Measurements from ENCODE around the gene GATA1.

GATA1 gene

DNA sequence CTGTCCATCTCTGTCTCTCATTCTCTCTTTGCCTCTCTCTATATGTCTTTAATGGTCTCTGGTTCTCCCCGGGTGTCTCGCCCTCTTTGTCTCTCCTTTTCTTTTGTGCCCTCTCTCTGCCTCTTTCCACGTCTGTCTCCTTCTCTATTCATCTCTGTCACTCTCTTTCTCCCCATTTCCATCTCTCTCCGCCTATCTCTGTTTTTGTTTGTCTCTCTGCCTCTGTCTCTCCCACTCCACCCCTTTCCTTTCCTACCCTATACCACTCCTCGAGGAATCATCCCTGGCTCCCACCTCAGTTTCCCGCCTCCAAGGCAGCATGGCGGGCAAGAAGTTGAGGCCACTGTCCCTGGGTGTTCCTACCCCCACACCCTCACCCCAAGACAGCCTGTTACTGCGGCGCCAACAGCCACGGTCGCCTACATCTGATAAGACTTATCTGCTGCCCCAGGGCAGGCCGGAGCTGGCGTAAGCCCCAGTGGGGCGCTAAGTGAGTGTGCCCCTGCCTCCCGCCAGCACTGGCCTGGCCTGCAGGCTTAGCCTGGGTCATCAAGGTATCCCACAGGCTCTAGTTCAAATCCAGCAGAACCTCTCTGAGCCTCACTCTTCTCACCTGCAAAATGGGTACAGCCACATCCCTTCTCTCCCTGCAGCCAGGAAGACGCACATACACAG, 713 bp upstream of the GATA1 start:
- no peak for DNase-seq

DNA sequence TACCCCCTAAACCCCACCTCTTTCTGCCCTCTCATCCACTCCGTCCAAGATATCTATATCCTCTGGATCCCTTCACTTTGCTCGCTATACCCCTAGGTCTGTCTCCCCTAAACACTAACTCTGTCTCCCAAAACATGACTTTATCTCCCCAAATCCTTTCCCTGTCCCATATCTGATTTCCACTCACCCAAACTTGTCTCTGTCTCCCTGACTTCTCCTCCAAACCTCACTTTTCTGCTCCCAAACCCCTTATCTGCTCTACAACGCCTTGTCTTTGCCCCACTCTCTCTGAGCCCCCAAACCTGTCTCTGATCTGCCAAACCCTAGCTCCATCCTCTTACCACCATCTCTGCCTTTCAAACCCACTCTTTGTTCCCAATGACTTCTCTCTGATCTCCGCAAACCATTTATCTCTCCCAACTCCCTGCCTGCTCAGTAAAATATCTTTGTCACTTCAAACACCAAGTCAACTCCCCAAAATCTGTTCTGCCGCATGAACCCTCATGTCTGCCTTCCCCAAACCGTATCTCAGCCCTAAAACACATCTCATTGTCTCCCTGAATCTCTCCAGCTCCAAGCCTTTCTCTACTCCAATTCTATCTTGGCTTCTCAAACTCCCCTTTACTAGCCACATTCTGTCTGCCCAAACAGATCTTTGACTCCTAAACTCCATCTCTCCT, 575 bp downstream of the GATA1 start:
- DNase-seq: no peak

DNA sequence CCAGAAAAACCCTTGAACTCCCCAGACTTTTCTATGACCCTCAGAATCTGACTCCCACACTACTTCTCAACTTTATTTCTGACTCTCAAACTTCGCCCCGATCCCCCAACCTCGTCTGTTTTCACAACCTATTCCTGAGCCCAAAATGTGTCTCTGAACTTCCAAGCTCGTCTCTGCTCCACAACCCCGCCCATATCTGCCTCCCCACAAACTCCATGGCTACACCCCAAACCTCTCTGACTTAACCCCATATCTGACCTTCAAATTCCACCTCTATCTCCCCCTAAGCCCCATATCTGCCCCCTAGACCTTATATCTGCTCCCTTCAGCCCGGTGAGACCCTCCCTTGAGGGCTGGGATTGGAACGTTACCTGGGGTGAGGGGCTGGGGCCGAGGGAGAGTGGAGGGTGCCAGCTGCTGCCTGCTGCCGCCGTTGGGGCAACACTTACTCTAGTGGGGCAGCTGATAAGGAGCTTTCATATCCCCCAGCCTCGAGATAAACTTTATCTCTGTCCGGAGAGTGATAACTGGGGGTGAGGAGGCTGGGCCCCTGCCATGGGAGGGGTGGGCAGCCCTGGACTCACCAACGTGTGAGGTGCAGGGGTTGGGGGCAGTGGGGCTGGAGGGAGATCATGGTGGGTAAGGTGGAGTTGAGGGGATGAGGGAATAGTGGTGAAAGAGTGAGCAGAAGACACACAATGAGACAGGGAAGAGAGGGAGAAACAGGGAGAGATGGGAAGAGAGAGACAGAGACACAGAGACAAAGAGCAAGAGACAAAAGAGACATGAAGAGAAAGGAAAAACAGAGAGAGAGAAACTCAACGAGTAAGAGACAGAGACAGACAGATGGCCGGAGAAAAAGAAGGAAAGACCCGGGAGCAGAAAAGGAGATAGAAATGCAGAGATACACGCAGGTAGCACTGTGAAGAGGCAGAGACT, 1.4 kb downstream of the GATA1 start:
- no peak for DNase-seq

DNA sequence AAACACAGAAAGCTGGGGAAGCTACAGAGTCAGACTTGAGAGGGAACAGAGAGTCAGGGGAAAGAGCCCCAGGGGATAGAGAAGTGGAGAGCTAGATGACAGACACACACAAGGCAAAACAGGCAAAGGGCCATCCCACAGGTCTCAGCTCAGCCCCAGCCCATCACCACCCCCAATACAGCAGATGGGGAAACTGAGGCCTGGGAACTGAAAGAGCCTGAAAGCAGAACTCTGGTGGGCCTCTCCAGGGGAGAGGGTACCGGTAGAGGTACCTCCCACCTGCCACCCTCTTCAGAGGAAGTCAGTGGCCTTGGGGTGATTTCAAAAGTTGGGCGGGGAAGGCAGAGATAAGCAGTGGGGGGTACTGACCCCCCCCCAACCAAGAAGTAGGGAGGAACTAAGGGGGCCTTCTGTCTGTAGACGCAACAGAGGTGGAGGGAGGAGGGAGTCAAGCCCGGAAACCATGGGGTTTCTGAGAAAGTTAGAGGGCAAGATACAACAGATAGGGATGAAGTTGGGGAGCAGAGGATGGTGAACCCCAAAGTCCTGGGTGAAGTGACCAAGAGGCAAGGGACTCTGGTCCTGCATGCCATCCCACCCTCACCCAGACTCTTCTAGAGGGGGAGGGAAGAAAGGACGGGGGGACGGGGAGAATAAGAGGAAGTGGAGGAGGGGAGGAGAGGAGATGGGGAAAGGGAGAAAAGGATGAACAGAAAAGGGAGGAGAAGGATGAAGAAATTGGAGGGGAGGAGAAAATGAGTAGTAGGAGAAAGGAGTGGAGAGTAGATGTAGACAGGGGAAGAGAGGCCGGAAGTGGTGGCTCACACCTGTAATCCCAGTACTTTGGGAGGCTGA, 3.2 kb downstream of the GATA1 start:
- DNase-seq: no peak

DNA sequence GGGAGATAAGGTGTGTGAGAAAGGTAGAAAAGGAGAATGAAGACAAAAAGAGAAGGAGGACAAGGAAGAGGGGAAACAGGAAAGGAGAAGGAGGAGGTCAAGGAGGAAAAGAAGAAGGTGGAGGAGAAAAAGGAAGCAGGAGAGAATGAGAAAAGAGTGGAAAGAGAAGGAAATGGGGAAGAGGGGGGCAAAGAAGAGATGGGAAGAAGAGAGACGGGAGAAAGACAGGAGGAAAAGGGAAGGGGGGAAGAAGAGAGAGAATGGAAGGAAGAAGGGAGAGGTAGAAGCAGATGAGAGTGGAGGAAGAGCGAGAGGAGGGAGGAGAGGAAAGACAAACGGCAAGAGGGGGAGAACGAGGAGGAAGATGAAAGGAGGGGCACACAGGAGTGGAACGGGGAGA, 4.1 kb downstream of the GATA1 start:
- DNase-seq: no peak

DNA sequence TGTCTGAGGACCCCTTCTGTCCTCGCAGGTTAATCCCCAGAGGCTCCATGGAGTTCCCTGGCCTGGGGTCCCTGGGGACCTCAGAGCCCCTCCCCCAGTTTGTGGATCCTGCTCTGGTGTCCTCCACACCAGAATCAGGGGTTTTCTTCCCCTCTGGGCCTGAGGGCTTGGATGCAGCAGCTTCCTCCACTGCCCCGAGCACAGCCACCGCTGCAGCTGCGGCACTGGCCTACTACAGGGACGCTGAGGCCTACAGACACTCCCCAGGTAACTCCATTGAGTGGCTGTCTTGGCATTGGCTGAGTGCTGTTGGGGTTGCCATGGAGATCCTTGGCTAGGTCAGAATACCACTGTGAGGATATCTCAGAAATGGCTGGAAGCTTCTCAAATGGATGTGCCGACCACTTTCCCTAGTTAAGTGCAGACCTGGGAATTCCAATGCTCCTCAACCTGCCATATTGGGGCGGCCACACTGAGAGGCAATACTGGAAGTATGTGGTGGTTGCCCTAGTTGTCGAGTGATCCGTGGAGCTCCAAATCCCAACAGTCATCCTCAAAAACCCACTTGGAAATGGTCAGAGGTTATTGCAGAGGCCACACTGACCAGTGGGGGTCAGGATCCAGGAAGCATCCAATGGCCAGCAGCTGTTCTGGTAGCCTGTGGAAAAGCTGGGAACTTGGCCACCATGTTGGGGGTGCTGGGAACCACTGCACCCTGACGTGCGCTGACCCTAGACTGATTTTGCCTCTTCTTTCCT, 4.9 kb downstream of the GATA1 start:
- no peak for DNase-seq

DNA sequence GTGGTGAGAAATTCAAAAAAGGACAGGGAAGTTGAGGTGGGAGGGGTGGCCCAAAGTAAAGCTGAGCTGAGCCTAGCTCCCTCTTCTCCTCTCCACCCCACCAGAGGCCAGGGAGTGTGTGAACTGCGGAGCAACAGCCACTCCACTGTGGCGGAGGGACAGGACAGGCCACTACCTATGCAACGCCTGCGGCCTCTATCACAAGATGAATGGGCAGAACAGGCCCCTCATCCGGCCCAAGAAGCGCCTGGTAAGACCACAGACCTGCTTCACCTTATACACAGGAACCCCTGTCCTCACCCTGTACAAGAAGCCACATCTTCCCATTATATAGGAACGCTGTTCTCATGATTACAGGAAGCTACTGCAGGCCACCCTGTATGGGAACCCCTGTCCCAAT, 5.8 kb downstream of the GATA1 start:
- no peak for DNase-seq

- no peak for DNase-seq
Observed at GRCh38 chrX:48793935-48794334, 7.5 kb downstream of the GATA1 start.

DNA sequence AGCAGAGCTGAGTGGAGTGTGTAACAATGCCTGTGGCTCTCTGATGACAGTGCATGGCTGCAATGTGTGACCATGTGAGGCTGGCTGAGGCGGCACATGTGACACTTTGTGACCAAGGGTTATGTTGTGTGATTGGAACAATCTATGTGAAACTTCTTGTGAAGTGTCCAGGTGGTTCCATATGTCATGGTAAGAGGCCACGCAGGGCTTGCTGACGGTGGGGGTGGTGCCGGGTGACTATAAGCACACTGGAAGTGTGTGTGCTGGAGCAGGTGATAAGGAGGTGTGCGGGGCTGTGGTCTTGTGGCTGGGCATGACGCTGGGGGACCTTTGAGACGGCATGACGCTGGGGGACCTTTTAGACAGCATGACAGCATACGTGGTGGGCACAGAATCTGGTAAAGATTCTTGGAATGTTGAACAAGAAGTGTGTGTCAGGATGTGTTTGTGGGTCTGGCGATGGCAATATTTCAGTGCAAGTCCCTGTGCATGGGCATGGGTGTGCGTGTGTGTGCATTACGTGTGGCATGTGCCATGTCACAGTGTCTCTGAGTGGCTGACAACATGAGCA, 8.0 kb downstream of the GATA1 start:
- no peak for DNase-seq

DNA sequence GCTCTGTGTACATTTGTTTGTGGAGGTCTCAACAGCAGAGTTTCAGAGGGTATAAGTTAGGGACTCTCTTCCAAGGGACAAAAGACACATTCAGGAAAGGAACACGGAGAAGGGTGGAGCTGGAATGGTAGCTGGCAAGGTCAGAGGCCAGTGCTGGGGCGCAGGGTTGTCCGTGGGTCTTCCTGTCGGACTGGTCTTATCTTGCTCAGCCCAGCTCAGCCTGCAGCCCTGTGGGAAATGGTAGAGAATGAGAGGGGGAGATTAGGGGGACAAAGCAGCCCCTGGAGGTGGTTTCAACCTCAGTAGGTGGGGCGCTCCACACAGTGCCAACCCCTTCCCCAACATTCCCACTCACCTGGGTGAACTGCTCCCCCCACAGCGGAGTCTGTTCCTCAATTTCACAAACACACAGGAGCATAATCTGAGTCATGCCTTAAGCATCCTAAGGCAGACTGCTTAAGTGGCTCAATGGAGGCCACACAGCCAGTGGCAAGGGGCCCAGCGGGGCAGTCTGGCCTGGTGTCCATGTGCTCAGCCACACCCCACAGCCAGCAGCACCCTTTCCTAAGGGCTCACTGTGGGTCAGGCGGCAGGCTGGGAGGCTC, 8.6 kb downstream of the GATA1 start:
- no peak for DNase-seq

- DNase-seq: no peak
Observed at GRCh38 chrX:48798318-48798717, 11.9 kb downstream of the GATA1 start.

DNA sequence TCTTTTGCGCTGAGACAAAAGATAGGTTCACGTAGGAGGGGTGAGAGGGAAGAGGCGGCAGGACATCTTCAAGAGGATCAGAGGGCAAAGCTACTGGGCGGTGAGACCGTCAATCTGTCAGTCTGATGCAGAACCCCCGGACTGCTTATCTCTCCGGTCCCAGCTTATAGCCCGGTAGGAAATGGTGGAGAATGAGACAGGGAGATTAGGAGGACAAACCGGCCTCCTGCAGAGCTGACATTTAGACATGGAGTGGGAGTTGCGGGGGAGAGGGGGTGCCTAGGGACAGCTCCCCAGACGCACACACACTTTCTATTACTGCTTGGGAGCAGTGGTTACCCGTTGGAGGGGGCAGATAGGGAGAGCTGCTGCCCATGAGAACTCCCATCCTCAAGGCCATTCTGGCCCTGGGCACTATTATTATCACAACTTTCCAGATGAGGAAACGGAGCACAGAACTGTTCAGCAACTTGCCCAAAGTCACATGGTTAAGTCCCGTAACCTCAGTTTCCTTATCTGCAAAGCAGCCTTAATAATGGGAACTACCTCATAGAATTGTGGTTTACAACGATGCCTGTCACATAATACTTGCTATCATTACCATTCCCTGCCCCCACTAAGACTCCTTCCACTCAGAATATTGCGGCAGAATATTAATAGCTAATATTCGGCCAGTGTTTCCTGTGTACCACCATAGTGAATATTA, 14.3 kb downstream of the GATA1 start:
- no peak for DNase-seq

DNA sequence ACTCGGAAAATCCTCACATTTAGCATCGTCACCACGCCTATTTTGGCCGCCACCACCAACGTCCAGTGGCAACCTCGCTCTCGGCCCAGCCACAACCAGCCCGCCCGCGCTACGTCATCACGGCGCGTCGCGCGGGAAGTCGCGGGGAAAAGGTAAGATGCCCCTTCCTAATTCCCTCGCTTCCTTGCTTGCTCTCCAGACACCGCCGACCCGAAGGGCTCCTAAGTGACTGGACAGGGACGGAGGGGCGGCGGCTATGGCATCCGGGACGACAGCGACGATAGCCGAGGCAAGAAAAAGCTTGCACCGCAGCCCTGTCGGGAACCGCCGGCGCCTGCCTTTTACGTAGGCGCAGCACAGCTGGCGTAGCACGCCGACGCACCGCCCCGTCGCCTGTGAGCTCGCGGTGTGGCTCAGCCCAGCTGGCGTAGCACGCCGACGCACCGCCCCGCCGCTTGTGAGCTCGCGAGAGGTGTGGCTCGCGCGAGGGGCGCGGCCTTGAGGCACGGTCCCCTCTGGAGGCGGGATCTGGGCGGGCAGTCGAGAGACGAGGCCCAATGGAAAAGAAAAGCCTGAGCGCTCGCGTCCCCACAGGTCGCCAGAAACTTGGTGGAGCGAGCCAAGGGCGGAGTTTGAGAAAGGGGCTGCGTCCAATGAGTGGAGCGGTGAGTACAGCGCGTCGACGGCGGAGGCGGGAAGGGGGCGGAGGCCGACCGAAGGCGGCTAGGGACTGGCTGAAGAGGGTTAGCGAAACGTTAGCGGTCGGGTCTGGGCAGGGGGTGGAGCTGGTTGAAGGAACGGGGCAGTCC, 15.1 kb downstream of the GATA1 start, which contains the start of gene HDAC6:
Gene HDAC6, plus strand, starts transcription at position 788 of the 809 bp plus-strand sequence. CDS start 626 bp downstream, outside the sequence.
- DNase-seq: peak; percentile 93

DNA sequence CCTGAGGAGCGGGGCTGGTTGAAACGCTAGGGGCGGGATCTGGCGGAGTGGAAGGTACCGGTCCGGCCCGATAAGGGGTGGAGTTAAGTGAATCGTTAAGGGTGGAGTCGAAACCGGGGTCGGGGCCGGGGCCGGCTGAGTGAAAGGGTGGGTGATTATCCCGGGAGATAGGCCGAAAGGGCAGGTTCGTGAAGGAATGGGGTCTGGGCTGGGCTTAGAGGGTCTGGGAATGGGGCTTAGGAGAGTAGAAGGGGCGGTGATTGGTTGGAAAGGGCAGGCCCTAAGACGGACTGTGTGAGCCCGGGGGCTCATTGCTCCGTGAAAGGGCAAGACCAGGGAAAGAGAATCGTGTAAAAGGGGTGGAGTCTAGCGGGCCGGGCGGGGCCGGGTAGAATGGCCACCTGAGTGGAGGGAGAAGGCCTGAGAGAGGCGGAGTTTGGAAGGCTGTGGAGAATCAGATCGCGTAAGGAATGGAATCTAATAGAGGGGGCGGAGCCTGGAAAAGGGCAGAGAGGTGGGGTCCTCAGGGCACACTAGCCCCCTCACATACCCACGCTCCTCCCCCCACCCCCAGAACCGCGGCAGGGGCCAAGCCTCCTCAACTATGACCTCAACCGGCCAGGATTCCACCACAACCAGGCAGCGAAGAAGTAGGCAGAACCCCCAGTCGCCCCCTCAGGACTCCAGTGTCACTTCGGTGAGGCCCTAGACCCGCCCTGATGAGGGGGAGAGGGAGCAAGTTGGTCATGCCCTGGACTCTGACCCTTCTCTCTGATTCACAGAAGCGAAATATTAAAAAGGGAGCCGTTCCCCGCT, 15.9 kb downstream of the GATA1 start:
- peak; percentile 31 for DNase-seq

GRCh38 chrX:48802905-48803200, 16.5 kb downstream of the GATA1 start:
- DNase-seq: no peak

DNA sequence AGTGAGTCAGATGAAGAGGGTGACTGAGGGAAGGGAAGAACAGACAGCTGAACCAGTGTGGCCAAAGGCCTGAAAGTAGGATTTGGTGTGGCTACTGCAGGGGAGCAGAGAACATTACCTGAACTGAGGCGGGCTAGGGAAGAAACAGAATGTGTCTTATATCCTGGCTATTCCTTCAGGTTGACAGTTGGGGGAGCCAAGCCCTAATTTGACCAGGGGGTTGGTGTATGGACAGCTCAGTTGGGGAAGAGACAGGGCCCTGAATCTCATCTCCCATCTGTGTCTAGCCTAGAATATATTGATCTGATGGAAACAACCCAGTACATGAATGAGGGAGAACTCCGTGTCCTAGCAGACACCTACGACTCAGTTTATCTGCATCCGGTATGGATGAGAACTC, 19.7 kb downstream of the GATA1 start:
- no peak for DNase-seq

GRCh38 chrX:48813644-48814043, 27.3 kb downstream of the GATA1 start:
- DNase-seq: no peak

- no peak for DNase-seq
Observed at GRCh38 chrX:48814722-48815121, 28.3 kb downstream of the GATA1 start.

GRCh38 chrX:48815266-48815665, 28.9 kb downstream of the GATA1 start:
- no peak for DNase-seq

Measured in amniotic stem cell (primary cell).